ENCODE data around the gene ZNF750.
A peak's percentile ranks its signal among the peaks of the same experiment; 100 is the strongest.
"Not testable (repeated sequence)": the region's sequence is repeated elsewhere in the genome, so short reads cannot be mapped to it uniquely, and the experiment has no call there.

Gene ZNF750

GRCh38 chr17:82797061-82797460, 42.8 kb downstream of the ZNF750 start:
- DNase-seq: no peak

- DNase-seq: no peak
These were observed 44.2 kb downstream of the ZNF750 start for GRCh38 chr17:82795615-82796014.

GRCh38 chr17:82794781-82795482, 44.9 kb downstream of the ZNF750 start:
- no peak for DNase-seq

- DNase-seq: peak in 9 of 58 donors; percentile 2 to 43 (median 9)
These were observed 45.7 kb downstream of the ZNF750 start for GRCh38 chr17:82793974-82794630.

- peak in 9 of 58 donors; percentile 4 to 48 (median 17) for DNase-seq
These were observed 48.3 kb downstream of the ZNF750 start for GRCh38 chr17:82791532-82791931.

GRCh38 chr17:82790391-82790790, 49.4 kb downstream of the ZNF750 start:
- DNase-seq: no peak

GRCh38 chr17:82789806-82790205, 50.0 kb downstream of the ZNF750 start:
- DNase-seq: no peak

GRCh38 chr17:82789051-82789592, 50.7 kb downstream of the ZNF750 start:
- no peak for DNase-seq

- DNase-seq: no peak
These were observed 51.4 kb downstream of the ZNF750 start for GRCh38 chr17:82788206-82789001.

GRCh38 chr17:82787081-82787848, 52.6 kb downstream of the ZNF750 start:
- DNase-seq: peak in 40 of 58 donors; percentile 4 to 72 (median 44)

- DNase-seq: no peak
These were observed 53.4 kb downstream of the ZNF750 start for GRCh38 chr17:82786427-82786826.

GRCh38 chr17:82785581-82785980, 54.2 kb downstream of the ZNF750 start:
- DNase-seq: not testable (repeated sequence)

- DNase-seq: peak in 9 of 58 donors; percentile 9 to 54 (median 18)
These were observed 56.3 kb downstream of the ZNF750 start for GRCh38 chr17:82783498-82783897.

- DNase-seq: no peak
These were observed 57.1 kb downstream of the ZNF750 start for GRCh38 chr17:82782657-82783207.

- DNase-seq: peak in 55 of 58 donors; percentile 13 to 84 (median 62)
These were observed 57.9 kb downstream of the ZNF750 start for GRCh38 chr17:82781894-82782274.

GRCh38 chr17:82780971-82781893, 58.6 kb downstream of the ZNF750 start:
- DNase-seq: no peak

GRCh38 chr17:82780195-82780594, 59.6 kb downstream of the ZNF750 start:
- DNase-seq: no peak

- no peak for DNase-seq
These were observed 60.3 kb downstream of the ZNF750 start for GRCh38 chr17:82779541-82779940.

Measured in anterior cingulate cortex (tissue), 58 donors.